Activated T-cell treated with anti-CD3 and anti-CD28 coated beads for 24 hours (primary cell): ENCODE data around the gene SNX10.
A peak's percentile ranks its signal among the peaks of the same experiment; 100 is the strongest.

Experiments used
- DNase-seq: peaks from one replicate; pipeline ENCODE4 v3.0.0-alpha.2; 2020; ENCODE audit warnings: low read depth

Gene SNX10

DNA sequence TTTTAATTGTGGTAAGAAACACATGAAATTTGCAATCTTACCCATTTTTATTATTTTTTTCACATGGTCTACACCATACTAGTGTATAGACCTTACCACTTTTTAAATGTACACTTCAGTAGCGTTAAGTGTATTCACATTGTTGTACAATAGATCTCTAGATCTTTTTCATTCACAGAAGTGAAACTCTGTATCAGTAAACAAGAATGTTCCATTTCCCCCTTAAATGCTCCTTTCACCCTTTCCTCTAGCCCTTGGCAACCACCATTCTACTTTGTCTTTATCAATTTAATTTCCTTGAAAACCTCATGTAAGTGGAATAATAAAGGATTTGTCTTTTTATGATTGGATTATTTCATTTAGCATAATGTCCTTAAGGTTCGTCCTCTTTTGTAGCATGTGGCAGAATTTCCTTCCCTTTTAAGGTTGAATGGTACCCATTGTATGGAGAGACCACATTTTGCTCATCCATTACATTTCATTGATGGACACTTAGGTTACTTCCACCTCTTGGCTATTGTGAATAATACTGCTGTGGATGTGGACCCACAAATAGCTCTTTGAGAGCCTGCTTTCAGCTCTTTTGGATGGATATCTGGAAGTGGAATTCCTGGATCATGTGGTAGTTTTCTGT, 45.7 kb downstream of the SNX10 start:
- no peak for DNase-seq

DNA sequence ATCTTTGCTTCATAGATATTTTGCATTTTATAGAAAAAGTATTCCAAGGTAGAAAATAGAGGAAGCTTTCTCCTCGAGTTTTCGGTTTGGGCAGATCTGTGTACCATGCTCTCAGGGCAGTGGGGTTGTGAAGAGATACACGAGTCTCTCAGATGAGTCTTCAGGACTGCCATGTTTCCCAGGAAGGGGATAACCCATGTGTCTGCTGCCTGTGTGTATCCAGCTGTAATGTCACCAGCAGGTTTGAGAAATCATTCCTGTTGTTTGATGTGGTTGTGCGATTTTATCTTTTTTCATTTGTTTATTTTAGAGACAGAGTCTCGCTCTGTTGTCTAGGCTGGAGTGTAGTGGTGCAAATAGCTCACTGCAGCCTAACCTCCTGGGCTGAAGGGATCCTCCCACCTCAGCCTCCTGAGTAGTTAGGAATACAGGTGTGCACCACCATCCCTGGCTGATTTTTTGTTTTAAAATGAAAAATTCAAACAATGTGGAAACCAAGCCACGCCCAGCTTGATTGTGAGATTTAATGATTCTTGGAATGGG, 48.9 kb downstream of the SNX10 start:
- no peak for DNase-seq

DNA sequence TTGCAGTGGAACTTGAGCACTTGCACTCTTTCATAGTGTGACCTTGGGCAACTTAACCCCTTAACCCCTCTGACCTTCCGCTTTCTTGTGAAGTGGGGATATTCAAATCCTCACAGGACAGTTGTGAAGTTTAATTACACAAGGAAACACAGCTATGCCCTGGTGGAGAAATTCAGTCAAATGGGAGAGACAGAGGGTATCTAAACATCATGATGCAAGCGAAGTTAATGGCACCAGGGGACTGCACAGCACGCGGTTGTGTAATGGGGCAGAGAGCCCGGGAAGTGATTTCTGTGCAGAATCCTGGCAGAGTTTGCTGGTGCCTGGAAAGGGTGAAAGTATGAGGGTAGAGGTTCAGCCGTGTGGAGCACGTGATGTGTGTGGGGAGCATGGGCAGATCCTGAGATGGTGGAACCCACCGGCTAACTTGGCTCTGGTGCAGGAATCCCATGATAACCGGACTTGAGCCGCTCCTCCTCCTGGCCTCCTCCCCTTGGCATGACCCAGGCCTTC, 51.7 kb downstream of the SNX10 start:
- DNase-seq = no peak

DNA sequence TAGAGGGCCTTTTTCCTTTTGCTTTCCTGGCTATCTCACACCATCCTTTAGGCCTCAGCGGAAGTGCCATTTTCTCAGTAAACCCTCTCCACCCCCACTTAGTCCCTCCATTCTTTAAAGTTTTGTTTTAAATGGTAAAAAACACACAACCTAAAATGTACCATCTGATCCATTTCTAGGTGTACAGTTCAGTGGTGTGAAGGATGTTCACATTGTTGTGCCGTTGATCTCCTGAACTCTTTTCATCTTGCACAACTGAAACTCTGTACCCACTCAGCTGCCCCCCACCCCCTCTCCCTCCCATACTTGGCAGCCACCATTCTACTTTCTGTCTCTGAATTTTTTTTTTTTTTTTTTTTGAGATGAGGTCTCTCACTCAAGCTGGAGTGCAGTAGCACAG, 52.2 kb downstream of the SNX10 start:
- DNase-seq = no peak

DNA sequence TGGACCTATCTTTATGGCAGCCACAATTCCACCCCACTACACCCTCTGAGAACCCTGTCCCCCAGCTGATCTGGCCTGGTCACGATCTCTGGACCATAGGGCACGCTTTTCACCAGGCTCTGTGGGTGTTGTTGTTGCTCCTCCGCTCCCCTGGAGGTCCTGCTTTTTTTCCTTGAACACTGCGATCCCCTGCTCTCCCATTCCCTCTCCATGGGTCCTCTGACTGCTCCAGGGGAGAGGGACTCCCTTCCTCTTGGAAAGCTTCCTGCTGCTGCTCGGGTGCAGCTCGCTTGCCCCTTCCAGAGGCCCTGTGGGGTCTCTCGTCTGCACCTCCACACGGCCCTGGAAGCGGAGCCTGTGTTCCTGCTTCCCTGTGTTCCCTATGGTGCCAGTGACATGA, 53.5 kb downstream of the SNX10 start:
- DNase-seq = no peak

DNA sequence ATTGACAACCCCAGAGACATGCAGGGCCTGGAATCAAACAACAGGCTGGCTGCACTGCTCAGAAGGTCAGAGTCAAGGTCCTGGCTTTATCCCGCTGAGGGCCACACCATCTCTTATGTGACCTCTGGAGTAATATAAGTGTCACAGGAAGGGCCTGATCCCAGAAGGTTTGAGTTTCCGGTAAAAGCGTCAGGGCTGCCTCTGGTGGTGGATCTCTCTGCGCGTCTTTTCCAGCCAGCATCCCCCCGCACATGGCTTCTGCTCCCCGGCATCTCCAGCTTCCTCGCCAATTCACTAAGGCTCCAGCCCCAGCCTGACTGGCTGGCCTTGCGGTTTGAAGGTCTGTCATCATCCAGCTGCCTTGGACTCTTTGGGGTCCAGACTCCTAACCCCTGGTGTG, 54.2 kb downstream of the SNX10 start:
- DNase-seq = no peak

DNA sequence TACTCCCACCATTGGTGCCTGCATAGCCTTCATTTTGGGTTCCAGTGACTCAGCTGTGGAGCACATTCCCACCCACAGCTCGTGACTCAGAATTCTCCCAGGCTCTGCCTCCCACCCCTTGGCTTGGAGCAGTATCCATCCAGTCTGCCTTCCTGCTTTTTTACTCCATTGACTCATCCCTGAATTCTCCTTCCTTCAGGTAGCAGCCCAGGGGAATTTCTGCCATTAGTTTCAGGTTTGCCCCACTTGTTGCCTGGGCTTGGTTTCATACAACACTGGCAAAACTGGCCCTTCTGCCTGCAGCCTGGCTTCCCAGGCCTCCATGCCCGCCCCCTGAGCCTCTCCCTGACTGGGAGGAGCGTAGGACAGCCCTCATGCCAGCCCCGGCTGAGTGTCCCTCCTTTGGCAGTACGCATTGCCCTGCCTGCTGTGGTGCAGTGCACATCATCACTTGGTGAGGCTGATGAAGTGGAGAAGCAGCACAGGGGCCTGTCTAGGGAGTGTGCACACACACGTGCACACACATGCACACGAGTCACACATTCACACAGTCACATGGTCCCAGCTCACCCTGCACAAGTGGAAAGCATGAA, 55.0 kb downstream of the SNX10 start:
- no peak for DNase-seq

DNA sequence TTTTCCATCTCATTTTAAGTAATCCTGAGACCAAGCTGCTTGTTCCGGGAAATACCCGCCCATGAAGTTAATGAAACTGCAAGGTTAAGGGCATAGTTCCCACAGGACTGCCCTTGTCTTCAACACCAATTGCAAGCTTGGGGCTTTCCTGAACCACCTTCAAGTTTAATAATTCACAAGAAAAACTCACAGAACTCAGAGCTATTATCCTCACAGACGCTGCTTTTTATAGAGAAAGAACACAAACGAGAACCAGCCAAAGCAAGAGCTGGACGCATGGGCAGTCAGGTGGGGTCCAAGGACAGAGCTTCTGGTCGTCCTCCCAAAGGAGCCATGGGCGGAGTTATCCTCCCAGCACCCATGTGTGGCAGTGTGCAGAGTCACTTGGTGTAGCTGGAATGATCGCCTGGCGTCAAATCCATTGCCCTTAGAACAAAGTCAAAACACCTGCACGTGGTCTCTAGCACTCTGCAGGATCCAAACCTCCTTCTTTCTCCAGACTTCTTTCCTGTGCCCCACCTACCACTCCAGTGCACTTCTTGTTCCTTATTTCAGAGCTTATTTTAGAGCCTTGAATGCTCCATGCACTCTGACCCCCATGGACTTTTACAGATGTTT, 56.7 kb downstream of the SNX10 start:
- DNase-seq = no peak

DNA sequence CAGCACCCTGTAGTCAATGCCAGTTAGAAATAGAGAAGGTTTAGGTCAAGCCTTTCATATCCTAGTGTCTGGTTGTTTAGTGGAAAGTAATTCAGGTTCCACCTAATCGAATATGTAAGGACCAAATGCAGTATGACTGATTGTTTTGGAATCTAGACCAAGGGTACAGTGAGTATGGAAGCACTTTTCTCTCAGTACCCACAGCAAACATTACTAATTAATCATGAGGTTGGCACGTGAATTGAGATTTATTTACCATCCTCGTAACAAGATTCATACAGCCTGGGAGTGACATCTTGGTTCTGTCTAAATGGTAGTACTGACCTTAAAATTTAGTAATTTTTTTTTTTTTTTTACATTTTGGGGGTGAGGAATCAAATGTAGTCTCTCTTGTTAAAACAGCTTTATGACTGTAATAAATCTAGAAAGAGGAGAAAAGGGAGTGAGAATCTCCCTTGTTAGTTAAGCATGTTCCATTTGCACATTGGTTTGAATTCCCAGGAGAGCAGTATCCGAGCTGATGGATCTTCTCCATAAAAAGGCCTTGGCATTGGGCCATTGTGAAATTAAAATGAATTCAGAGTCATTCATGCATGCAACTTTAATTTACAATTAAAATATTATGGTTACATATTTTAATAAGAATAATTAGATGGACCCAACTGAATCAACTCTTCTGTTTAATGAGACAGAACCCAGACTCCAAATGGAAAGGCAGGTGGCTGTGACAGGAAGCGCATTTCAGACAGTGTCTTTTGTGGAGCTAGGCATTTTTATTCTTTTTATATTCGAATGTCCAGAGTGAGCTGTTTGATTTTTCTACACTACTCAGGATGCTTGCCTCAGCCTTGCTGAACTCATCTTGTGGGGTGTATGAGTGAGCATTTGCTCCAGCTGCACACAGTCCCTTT, 57.6 kb downstream of the SNX10 start:
- no peak for DNase-seq

DNA sequence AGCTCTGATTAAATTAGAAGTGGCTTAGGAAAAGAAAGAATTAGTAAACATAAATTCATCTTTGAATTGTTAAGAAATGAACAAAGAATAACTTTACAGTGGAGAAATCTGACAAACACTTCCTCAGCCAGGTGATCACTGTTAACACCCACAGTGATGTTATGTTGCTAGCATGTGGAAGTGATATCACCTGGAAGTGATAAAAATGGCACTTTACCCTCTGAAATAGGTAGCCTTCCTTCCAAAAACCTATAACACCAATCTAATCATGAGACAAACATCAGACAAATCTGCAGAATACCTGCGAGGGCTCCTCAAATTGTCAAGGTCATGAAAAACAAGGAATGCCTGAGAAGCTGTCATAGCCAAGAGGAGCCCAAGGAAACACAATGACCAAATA, 59.5 kb downstream of the SNX10 start:
- DNase-seq = no peak

DNA sequence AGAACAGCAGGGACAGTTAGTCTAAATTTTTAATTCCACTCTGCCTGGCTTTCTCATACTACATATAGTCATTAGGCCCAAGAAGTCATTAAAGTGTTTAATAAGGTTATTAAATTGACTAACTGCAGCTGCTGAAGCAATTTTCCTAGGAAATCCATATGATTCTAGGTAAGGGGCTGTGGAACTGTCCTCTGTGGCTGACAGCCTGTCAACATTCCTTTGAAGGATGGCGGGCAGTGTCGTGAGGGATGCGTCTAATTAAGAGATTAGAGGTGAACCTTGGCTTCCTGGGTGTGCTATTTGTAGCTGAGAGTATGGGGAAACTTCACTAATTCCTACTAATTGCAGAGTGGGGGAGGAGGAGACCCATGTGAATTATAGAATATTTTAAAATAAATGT, 64.6 kb downstream of the SNX10 start:
- no peak for DNase-seq

DNA sequence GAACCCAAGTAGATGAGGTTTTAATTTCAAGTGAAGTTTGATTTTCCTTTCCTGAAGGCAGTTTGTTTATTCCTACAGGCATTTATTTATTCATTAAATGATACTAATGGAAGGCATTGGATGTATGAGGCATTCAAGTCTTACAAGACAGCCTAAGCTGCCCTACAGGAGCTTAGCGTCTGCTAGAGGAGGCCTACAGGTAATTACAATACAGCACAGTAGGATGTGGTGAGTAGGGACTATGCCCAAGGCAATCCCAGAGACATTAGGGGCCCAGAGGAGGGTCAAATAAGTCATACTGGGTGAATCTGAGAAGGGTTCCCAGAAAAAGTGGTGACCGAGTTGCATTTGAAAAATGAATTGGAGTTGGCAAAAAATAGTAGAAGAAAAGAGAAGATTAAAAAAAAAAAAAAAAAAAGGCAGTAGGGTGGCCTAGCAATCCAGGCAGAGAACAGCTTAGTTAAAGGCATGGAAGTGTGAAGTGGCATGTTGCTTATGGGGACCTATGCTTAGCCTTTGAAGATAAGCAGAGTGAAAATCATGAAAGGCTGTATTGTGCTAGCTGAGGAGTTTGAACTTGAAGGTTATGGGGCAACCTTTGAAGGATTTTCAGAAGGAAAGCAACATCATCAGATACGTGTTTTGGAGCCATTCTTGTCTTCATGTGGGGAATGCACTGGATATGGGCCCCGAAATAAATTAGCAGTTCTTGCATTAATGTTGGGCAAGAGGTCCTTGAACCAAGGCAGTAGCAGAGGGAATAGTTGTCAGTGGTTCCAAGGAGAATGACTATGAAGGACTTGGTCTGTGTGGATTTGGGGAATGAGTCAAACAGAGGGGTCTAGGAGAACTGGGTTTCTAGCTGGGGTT, 65.5 kb downstream of the SNX10 start:
- no peak for DNase-seq

DNA sequence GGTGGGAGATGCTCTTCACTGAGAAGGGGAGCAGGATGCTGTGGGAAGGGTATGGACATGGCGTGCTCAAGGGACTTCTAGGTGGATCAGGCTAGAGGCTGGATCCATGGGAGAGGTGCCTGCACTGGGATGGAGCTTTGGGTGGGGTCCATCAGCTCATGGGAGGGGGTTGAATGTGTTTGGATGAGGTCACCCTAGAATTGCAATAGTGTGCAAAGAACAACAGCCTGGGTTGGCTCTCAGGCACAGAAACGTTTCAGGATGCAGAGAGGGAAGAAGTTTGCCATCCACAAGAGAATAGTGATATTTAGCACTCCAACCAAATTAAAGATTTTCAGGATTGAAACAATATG, 66.1 kb downstream of the SNX10 start:
- no peak for DNase-seq

DNA sequence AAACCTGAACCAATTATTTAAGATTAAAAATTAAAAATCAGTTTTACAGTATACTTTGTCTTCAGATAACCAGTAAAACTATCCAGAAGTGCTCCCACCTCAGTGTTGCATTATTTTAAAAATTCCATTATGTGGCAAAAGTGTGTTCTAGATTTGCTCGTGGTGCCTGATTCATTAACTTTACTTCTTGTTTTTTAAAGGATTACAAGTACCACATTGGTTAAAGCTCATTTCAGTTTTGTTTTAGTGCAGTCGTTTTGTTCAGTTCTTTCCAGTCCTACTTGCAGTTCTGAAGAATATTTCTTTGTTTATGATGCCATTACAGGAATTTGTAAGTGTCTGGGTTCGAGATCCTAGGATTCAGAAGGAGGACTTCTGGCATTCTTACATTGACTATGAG, 69.0 kb downstream of the SNX10 start:
- DNase-seq = no peak

DNA sequence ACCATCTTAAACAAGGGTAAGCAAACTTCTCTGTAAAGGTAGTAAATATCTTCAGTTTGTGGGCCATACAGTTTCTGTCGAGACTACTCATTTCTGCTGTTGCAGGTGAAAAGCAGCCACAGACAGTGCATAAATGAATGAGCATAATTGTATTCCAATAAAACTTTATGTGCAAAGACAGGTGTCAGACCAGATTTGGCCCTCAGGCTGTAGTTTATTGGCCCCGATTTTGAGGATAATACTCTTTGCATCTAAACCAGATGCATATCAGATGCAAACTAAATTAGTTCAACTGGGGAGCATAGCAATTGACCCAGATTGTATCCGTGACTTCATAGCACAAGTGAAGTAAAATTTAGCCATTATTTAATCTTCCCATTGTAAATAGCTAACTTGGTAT, 70.0 kb downstream of the SNX10 start:
- no peak for DNase-seq

DNA sequence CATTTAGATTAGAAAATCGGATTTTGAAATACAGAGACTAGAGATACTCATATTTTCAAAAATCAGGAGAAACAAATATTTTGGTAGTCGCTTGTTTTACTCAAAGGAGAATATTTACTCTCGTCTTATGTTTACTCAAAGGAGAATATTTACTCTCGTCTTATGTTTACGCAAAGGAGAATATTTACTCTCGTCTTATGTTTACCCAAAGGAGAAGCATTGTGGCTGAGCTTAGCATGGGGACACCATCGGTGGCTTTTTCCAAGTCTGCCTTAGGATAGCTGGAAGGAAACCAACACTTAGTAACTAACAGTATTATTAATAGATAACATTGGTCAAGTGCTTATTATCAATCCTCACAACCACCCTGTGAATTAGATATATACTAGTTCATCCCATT, 71.8 kb downstream of the SNX10 start:
- no peak for DNase-seq

DNA sequence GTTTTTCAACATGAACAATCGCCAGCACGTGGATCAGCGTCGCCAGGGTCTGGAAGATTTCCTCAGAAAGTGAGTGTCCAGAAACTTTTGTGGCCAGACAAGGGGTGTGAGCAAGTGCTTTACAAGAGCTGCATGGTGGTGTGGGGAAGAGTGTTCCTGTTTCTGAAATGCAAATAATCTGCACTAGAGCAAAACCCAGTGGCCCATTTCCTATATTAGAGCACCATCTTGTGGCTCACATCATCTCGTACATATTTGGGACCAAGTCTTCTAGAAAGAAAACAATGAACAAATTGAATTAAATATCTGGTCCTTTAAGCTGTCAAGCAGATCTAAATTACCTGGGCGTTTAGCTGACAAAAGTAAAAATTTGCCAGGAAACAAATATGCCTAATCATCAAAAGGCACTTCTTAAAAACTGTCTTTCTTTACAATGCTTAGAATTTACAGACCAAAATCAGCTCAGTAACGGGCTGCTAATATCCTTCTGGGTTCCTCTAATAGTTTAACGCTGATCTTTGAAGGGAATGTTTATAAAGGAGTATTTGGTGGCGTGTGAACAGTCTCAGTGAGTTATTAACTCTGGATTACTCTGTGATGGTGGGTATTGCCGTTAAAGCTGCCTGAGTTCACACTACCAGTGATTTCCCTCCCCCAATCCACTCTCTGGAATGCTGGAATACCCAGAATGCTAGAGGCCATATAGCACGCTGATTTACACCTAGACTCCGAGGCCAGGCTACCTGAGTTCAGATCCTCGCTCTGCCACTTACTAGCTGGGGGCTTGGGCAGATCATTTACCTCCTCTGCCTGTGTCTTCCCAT, 73.6 kb downstream of the SNX10 start:
- peak; percentile 45 for DNase-seq

DNA sequence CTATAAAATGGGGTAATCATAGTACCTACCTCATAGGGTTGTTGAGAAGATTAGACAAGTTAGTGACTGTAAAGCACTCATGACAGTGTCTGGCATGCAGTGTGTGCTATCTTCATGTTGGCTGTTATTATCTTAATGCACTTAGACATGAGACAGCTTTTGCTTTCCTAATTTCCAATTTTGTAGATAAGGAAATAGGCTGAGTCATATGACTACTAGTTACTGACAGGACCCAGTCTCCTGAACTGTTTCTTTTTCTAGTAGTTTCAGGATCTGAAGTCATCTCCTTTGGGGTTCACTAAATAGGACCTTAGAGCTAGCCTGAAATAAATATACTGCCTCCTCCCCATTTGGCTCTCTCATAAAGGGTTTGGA, 74.2 kb downstream of the SNX10 start:
- no peak for DNase-seq

DNA sequence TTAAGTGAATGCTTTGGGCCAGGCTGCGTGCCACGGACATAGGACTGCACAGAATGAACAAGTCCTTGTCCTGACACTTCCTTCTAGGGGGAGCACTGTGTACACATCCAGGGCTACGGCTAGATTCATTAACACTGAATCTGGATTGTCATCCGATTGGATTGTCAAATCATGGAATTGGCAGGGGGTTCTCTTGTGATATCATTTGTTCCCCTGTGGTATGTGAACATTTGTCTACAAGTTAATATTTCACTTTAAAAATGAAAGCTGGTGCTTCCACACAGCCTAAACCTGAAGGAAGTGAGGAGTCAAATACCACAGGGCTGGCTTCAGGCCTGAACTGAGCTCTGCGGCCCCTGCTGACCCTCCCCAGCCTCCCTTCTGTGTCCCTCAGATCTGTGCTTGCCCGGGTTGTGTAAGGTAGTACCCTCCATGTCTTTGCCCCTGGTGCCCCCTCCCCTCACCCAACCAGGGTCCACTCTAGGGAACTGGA, 75.6 kb downstream of the SNX10 start:
- DNase-seq = no peak

DNA sequence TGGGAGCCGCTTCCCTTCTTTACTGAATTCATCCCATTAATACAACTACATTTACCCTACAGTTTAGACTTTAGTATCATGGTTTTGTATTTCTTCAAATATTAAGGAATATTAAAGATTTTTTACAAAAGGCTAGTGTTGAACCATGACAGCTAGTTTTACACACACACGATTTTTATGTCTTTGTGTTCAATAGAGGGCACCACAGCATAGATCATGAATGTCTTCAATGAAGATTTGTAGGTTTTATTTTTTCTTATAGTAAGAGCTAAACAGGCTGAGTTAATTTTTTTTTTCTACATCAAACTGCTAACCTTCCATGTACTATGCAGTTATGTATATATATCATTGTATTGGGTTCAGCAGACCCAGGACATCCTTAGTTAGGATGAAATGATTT, 76.9 kb downstream of the SNX10 start:
- no peak for DNase-seq
